LNCAP (cell line): Measurements from ENCODE around the gene UBA52.

Experiments
- TF ChIP-seq, protein P1 (sequence below): fragments of 450-650 bp; IDR thresholded peaks from 2 replicates; pipeline ENCODE4 v1.5.1; 2017; ENCODE audit warnings: mild to moderate bottlenecking

Gene UBA52

DNA sequence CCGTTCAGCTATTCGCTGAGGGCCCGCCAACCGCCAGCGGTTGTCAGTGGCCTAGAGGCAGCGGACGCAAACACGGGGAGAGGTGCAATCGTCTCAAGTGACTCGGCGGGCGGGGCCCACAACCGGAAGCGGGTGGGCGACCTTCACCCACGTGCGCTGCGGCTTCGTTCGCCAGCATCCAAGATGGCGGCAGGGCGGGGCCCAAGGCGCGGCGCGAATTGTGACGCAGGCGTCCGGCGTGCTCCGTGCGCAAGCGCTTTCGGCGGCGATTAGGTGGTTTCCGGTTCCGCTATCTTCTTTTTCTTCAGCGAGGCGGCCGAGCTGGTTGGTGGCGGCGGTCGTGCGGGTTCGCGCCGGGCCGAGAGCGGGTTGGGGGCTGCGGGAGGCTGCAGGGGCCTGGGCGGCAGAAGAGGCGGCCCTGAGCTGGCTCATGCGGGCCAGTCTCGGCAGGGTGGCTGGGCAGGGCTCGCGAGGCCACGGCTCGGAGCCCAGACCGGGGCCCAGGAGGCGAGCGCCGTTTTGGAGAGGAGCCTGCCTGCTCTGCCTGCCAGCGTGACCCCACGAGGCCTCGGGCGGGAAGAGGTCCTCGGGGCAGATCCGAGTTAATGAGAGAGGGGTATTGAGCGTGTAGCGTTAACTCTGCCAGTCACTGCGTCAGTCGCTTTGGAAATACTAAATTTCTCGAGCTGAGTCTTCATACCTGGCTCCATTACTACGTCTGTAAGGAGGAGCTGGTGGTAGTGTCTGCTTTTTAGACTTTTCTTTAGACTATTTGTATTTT is at the start of gene UBA52:
Gene UBA52 (plus strand): TSS at position 294 of the 781 bp plus-strand sequence. CDS start 1,444 bp downstream, outside the sequence.
- TF ChIP-seq, protein P1, sequence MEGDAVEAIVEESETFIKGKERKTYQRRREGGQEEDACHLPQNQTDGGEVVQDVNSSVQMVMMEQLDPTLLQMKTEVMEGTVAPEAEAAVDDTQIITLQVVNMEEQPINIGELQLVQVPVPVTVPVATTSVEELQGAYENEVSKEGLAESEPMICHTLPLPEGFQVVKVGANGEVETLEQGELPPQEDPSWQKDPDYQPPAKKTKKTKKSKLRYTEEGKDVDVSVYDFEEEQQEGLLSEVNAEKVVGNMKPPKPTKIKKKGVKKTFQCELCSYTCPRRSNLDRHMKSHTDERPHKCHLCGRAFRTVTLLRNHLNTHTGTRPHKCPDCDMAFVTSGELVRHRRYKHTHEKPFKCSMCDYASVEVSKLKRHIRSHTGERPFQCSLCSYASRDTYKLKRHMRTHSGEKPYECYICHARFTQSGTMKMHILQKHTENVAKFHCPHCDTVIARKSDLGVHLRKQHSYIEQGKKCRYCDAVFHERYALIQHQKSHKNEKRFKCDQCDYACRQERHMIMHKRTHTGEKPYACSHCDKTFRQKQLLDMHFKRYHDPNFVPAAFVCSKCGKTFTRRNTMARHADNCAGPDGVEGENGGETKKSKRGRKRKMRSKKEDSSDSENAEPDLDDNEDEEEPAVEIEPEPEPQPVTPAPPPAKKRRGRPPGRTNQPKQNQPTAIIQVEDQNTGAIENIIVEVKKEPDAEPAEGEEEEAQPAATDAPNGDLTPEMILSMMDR: no peak

DNA sequence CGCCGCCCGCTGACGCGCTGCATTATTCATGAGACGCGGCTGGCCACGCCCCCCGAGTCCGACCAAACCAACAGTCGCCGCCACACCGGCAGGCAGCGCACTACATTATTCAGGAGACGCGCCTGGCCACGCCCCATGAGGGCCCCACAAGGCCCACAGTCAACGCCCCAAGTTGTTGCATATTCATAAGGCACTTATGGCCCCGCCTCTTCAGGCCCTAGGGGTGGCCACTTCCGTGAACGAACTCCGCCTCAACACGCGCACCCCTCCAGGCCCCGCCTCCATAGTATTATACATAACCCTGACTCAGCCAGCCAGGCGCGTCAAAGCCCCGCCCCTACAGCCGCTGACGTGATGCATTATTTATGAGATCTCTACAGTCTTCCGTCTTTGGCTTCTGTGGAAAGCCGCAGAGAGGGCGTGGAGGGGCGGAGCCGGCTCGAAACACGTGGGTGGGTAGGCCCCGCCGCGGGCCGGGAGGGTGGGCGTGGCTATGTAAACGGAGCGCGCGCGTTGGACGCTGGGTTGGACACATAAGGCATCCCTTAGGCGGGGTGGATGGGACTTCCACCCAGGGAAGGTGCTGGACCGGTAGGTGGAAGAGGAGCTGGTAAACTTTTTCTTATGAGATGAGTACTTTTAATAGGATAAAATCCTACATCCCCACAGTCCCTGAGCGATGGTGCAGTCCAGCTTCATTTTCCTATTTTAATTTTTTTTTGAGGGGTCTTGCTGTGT is 49.4 kb upstream of the UBA52 start:
- TF ChIP-seq, protein P1: no peak

DNA sequence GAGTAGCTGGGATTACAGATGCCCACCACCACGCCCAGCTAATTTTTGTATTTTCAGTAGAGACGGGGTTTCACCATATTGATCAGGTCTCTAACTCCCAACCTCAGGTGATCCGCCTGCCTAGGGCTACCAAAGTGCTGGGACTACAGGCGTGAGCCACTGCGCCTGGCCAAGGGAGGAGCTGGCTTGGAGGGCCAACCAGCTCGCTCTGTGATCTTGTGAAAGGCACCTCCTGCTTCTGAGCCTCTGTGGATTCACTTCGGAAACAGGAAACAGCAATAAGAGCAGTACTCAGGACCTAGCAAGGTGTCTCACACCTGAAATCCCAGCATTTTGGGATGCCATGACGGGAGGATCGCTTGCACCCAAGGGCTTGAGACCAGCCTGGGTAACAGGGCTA is 47.8 kb upstream of the UBA52 start:
- TF ChIP-seq, protein P1: no peak

DNA sequence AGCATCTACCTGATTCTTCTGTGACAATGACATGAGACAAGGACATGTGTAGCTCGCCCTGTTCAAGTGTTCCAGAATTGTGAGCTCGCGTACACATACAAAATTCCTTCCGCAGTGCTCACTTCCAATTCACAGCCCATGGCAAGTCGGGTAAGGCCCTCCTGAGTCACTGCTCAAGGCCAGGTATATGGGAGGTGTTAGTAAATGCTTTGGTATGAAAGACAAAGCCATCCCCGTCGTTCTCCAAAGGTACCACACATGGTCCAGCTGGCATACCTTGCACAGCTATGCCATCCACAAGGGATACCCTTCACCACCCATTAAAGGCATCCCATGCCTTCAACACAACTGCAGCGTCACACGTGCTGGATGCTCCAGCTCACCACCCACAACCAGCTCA is 45.3 kb upstream of the UBA52 start:
- TF ChIP-seq, protein P1: no peak

DNA sequence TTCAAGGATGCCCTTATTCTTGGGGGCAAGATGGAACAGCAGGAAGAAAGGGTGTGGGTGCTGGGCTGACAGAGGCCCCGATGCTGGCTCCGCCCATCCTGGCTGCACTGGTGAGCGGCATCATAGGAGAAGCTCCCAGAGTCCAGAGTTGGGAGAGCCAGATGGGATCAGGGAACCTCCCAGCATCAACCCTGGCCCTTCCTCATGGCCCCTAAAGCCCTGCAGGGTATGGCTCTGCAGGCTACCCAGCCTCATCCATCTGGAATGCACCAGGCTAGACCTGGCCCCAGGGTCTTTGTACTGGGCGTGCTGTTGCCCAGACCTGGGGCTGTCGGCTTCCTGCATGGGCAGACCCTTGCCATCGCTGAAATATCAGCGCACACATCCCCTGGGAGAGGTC is 41.9 kb upstream of the UBA52 start:
- TF ChIP-seq, protein P1: no peak

DNA sequence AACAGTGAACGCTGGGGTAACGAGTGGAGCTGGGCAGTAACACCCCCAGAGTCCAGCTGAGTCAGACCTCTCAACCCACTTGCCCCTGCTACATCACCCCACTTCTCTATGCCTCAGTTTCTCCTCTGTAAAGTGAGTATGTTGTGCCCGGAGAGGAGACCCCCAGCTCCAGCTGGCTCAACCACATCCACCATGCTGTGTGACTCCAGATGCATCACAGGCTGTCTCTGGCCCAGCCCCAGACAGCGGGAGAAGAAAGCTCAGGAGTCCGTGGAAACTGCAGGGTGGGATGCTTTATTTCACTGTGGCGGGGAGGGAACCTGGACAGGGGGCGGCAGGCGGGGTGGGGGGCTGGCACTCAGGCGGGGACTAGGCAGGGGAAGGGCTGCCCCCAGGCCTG is 40.2 kb upstream of the UBA52 start:
- TF ChIP-seq, protein P1: no peak

DNA sequence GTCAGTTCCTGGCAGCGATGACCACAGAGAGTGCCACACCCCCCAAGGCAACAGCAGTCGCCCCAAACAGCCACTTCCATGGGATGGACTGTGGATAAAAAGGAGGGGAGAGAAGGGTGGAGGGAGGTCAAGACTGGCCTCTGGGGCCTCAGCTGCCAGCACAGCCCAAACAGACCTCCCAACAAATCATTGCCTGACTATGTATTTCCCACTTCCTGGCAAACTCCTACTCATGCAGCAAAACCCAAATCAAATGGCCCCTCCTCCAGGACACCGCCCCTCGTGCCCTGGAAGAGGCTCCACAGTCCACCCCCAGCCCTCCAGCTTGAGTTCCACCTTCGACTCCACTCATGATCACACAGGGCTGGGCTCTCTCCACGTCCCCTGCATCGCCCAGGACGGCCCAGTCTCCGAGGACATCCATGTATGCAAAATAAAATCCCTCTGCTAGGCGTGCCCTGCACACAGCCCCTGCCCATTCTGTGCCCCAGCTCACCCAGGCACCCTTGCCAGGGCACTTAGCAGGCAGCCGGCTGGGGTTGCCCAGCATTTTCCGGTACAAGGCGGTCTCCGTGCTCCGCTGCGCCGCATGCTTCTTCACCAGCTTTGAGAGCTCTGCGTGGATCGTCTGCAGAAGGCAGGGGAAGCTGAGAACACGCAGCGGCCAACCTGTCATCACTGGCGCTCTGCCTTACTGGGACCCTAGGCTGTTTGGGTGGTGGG is 39.3 kb upstream of the UBA52 start:
- TF ChIP-seq, protein P1: no peak
